OCI-LY7 (cell line): ENCODE data around the gene HIF1AN. TPM values are rescaled to one million over a fixed set of nuclear protein-coding genes. Genes with fewer than 3 reads are reported as not detected.
"Not testable (repeated sequence)": the region's sequence is repeated elsewhere in the genome, so short reads cannot be mapped to it uniquely, and the experiment has no call there.

Source experiments
- BruUV-seq: library from RNA; stranded (reverse); fragments of 400-500 nt; replicated peaks from 2 replicates; lab custom pipeline; 2021; lab: Mats Ljungman, UMichigan
- CTCF ChIA-PET: fragments of 300-600 bp; sonication (Branson Sonifier 250); formaldehyde crosslinking; loops from one replicate; lab custom pipeline; 2022; ENCODE audit warnings: antibody characterized with exemption; ENCODE audit not compliant: unreplicated experiment; lab: Charles Lee
- POLR2A ChIA-PET: fragments of 300-600 bp; sonication (Branson Sonifier 250); formaldehyde crosslinking; loops from one replicate; lab custom pipeline; 2022; ENCODE audit warnings: antibody characterized with exemption; lab: Charles Lee
- DNase-seq: peaks from one replicate; pipeline ENCODE4 v3.0.0-alpha.2; 2015; ENCODE audit warnings: low spot score
- H2AFZ ChIP-seq: fragments of 200-600 bp; sonication (generic), shearing (Covaris generic); 2 replicates; pipeline ENCODE4 v1.6.1; 2014; ENCODE audit warnings: mild to moderate bottlenecking, antibody characterized with exemption, low read length, moderate library complexity
- H3K27ac ChIP-seq: fragments of 200-600 bp; sonication (generic); 2 replicates; pipeline ENCODE4 v1.5.1; 2014; ENCODE audit warnings: mixed run types, low read depth, mild to moderate bottlenecking, moderate library complexity, low read length, inconsistent platforms; ENCODE audit not compliant: poor library complexity, severe bottlenecking
- H3K36me3 ChIP-seq: fragments of 200-600 bp; sonication (generic); 2 replicates; pipeline ENCODE4 v1.6.1; 2014; ENCODE audit warnings: mild to moderate bottlenecking, antibody characterized with exemption, low read length, moderate library complexity, mixed read lengths; ENCODE audit not compliant: insufficient read depth
- H3K4me1 ChIP-seq: fragments of 200-600 bp; sonication (generic); 2 replicates; pipeline ENCODE4 v1.5.1; 2014; ENCODE audit warnings: mild to moderate bottlenecking, low read length; ENCODE audit not compliant: insufficient read depth, poor library complexity, severe bottlenecking
- H3K4me2 ChIP-seq: fragments of 200-600 bp; sonication (generic); 2 replicates; pipeline ENCODE4 v1.6.1; 2014; ENCODE audit warnings: mild to moderate bottlenecking, low read length
- H3K4me3 ChIP-seq: fragments of 200-600 bp; sonication (generic); 2 replicates; pipeline ENCODE4 v1.5.1; 2014; ENCODE audit warnings: mild to moderate bottlenecking, low read depth, low read length; ENCODE audit not compliant: poor library complexity, severe bottlenecking
- H3K79me2 ChIP-seq: fragments of 200-600 bp; sonication (generic); 2 replicates; pipeline ENCODE4 v1.6.1; 2016; ENCODE audit warnings: low read depth, mild to moderate bottlenecking, low read length, moderate library complexity, mixed read lengths; ENCODE audit not compliant: insufficient read depth
- H3K9me2 ChIP-seq: fragments of 200-600 bp; sonication (generic); 2 replicates; pipeline ENCODE4 v1.6.1; 2016; ENCODE audit warnings: mild to moderate bottlenecking, low read length, mixed read lengths; ENCODE audit not compliant: insufficient read depth
- H3K9me3 ChIP-seq: fragments of 200-600 bp; sonication (generic); 2 replicates; pipeline ENCODE4 v1.6.1; 2014; ENCODE audit warnings: mild to moderate bottlenecking, mixed run types, low read length, mixed read lengths
- H4K20me1 ChIP-seq: fragments of 200-600 bp; sonication (generic); 2 replicates; pipeline ENCODE4 v1.6.1; 2014; ENCODE audit warnings: mild to moderate bottlenecking, antibody characterized with exemption, low read length, moderate library complexity, mixed read lengths; ENCODE audit not compliant: insufficient read depth
- CTCF ChIP-seq: fragments of 200-600 bp; sonication (generic); conservative IDR thresholded peaks from 2 replicates; pipeline ENCODE4 v1.5.1; 2014; ENCODE audit warnings: mild to moderate bottlenecking, antibody characterized with exemption, low read length, moderate library complexity, mixed read lengths
- EZH2phosphoT487 ChIP-seq: fragments of 200-600 bp; sonication (generic); IDR thresholded peaks from 2 replicates; pipeline ENCODE4 v1.6.1; 2018; ENCODE audit warnings: low read depth, borderline replicate concordance, mild to moderate bottlenecking, mixed run types, antibody characterized with exemption, low read length, moderate library complexity, mixed read lengths
- intact Hi-C: fragments of 100-400 bp; cut with micrococcal nuclease; formaldehyde crosslinking; loops from one replicate; pipeline ENCODE4 v1.10.0; 2022; ENCODE audit not compliant: unreplicated experiment
- total RNA-seq, 2 experiments: library from RNA; depleted of rRNA in 1 of 2; stranded (reverse); fragments of >200 nt in 1 of 2; shearing (Covaris generic) in 1 of 2; gene quantifications; 2 replicates each; pipeline ENCODE4 v1.2.3, GENCODE V29; 2014 to 2022

HIF1AN gene
- total RNA-seq, 2 experiments from 2014 or later: 10.6 to 44.6 TPM

GRCh38 chr10:100570506-100570905, 34.8 kb downstream of the HIF1AN start:
- H2AFZ ChIP-seq: no peak overlapping the region
- POLR2A ChIA-PET: interaction anchor here (0.6 kb wide), 1 partner anchor 177 kb away, joined by 3 read pairs; no protein-coding TSS in a partner anchor
- CTCF ChIA-PET: no interaction called here
- no peak for TF ChIP-seq CTCF
- intact Hi-C loops: no loop called here
- H3K36me3 ChIP-seq: no peaks in the 10 kb centered on the region
- no peak overlapping the region for H3K4me2 ChIP-seq
- H3K9me3 ChIP-seq: no peaks in the 10 kb centered on the region
- H3K9me2 ChIP-seq: no peaks in the 10 kb centered on the region
- peak overlapping the region; percentile 56 for H3K4me3 ChIP-seq
- no peaks in the 10 kb centered on the region for H3K4me1 ChIP-seq
- H4K20me1 ChIP-seq: no peaks in the 10 kb centered on the region
- DNase-seq: no peak
- H3K27ac ChIP-seq: no peak overlapping the region
- BruUV-seq: no TSS peak
- H3K79me2 ChIP-seq: no peaks in the 10 kb centered on the region

- BruUV-seq: no TSS peak
- TF ChIP-seq EZH2phosphoT487: no peak
- no peak for TF ChIP-seq CTCF
- intact Hi-C loops: no loop called here
- H3K79me2 ChIP-seq: no peaks in the 10 kb centered on the region
- H3K4me2 ChIP-seq: no peak overlapping the region
- H4K20me1 ChIP-seq: no peaks in the 10 kb centered on the region
- no peak overlapping the region for H2AFZ ChIP-seq
- H3K4me3 ChIP-seq: no peak overlapping the region
- no peaks in the 10 kb centered on the region for H3K9me2 ChIP-seq
- no peaks in the 10 kb centered on the region for H3K9me3 ChIP-seq
- H3K27ac ChIP-seq: no peak overlapping the region
- DNase-seq: no peak
- H3K36me3 ChIP-seq: no peaks in the 10 kb centered on the region
- no peaks in the 10 kb centered on the region for H3K4me1 ChIP-seq
- POLR2A ChIA-PET: no interaction called here
- CTCF ChIA-PET: no interaction called here
Measured at GRCh38 chr10:100571084-100571856, 35.5 kb downstream of the HIF1AN start.

GRCh38 chr10:100575146-100575545, 39.4 kb downstream of the HIF1AN start:
- H2AFZ ChIP-seq, H3K4me1 ChIP-seq, H3K79me2 ChIP-seq, POLR2A ChIA-PET, H3K4me3 ChIP-seq, BruUV-seq, H3K9me3 ChIP-seq, H3K36me3 ChIP-seq, H3K9me2 ChIP-seq, H4K20me1 ChIP-seq, H3K27ac ChIP-seq, DNase-seq, CTCF ChIA-PET, intact Hi-C loops, H3K4me2 ChIP-seq: not testable (repeated sequence)
